HepG2 (cell line): ENCODE results near the gene SLC29A1. TPM values are rescaled to one million over a fixed set of nuclear protein-coding genes. Genes with fewer than 3 reads are reported as not detected.

Source experiments
- HNF4G ChIP-seq, 2 experiments: sonication (generic) in 1 of 2; formaldehyde crosslinking in 1 of 2; IDR thresholded peaks; 2 replicates each; pipeline versions ENCODE4 v1.4.0 to v1.6.1; 2011 to 2020; ENCODE audit warnings: borderline replicate concordance in 2 of 2, low read depth in 2 of 2, mild to moderate bottlenecking in 2 of 2, low read length in 1 of 2, missing genetic modification reagents in 1 of 2, moderate library complexity in 1 of 2
- KLF16 ChIP-seq, 2 experiments: sonication (generic) in 1 of 2; formaldehyde crosslinking in 1 of 2; IDR thresholded peaks; 2 replicates each; pipeline versions ENCODE4 v1.6.1 to v1.8.0; 2016 to 2023; ENCODE audit warnings: missing genetic modification reagents in 2 of 2, missing compliant biosample characterization in 1 of 2
- TCF7L2 ChIP-seq: IDR thresholded peaks from 2 replicates; pipeline ENCODE4 v1.6.1; 2011; ENCODE audit warnings: mild to moderate bottlenecking, low read depth, low read length, moderate library complexity
- ZBTB7A ChIP-seq: sonication (generic); formaldehyde crosslinking; IDR thresholded peaks from 2 replicates; pipeline ENCODE4 v1.8.0; 2022; ENCODE audit warnings: mild to moderate bottlenecking, missing genetic modification reagents
- ZNF547 ChIP-seq: sonication (generic); formaldehyde crosslinking; IDR thresholded peaks from 2 replicates; pipeline ENCODE4 v1.5.1; 2020; ENCODE audit warnings: mild to moderate bottlenecking, missing genetic modification reagents
- ZSCAN29 ChIP-seq: sonication (generic); formaldehyde crosslinking; conservative IDR thresholded peaks from 2 replicates; pipeline ENCODE4 v1.4.0; 2020; ENCODE audit warnings: mild to moderate bottlenecking, missing genetic modification reagents
- polyA plus RNA-seq, 8 experiments: library from polyadenylated mRNA; depleted of rRNA in 3 of 8; stranded (reverse) in 7 of 8; unstranded in 1 of 8; fragments of >200 nt; fragmentation: Illumina TruSeq in 4 of 8; extraction: Trizol in 4 of 8; gene quantifications; 2 replicates each; pipeline versions ENCODE4 v1.2.1 to v1.2.3, GENCODE V29; 2011 to 2016; ENCODE audit warnings: low read depth in 4 of 8, missing spikeins in 1 of 8, mixed read lengths in 1 of 8; ENCODE audit not compliant: insufficient read depth in 1 of 8
- total RNA-seq, 5 experiments: library from RNA; depleted of rRNA; stranded (reverse); fragments of >200 nt; fragmentation: Illumina TruSeq; extraction: Trizol; gene quantifications; 2 replicates each; pipeline ENCODE4 v1.2.3, GENCODE V29; 2016; ENCODE audit warnings: low read depth in 1 of 5
- TF ChIP-seq, protein P1 (sequence below): sonication (generic); formaldehyde crosslinking; IDR thresholded peaks from 2 replicates; pipeline ENCODE4 v1.8.1; 2023; ENCODE audit warnings: mild to moderate bottlenecking, inconsistent platforms, moderate library complexity, missing genetic modification reagents, borderline replicate concordance
- TF ChIP-seq, protein P2 (sequence below): sonication (generic); formaldehyde crosslinking; IDR thresholded peaks from 2 replicates; pipeline ENCODE4 v1.8.0; 2022; ENCODE audit warnings: missing genetic modification reagents, mild to moderate bottlenecking, inconsistent platforms, borderline replicate concordance
- TF ChIP-seq, protein P3 (sequence below): sonication (generic); formaldehyde crosslinking; IDR thresholded peaks from 2 replicates; pipeline ENCODE4 v1.4.0; 2020; ENCODE audit warnings: missing genetic modification reagents
- TF ChIP-seq, protein P4 (sequence below): sonication (generic); formaldehyde crosslinking; IDR thresholded peaks from 2 replicates; pipeline ENCODE4 v1.4.0; 2020; ENCODE audit warnings: mild to moderate bottlenecking, missing genetic modification reagents
- TF ChIP-seq, protein P5 (sequence below): IDR thresholded peaks from 2 replicates; pipeline ENCODE4 v1.6.1; 2016
- TF ChIP-seq, protein P6 (sequence below): sonication (generic); formaldehyde crosslinking; IDR thresholded peaks from 2 replicates; pipeline ENCODE4 v1.5.0; 2020; ENCODE audit warnings: mild to moderate bottlenecking, missing genetic modification reagents
- TF ChIP-seq, protein P7 (sequence below): sonication (generic); formaldehyde crosslinking; IDR thresholded peaks from 2 replicates; pipeline ENCODE4 v1.4.0; 2020; ENCODE audit warnings: missing genetic modification reagents
- TF ChIP-seq, protein P8 (sequence below): sonication (generic); formaldehyde crosslinking; IDR thresholded peaks from 2 replicates; pipeline ENCODE4 v1.4.0; 2020; ENCODE audit warnings: mild to moderate bottlenecking, missing genetic modification reagents, borderline replicate concordance

Gene SLC29A1
- total and polyA plus RNA-seq, 2 of the 13 experiments (the other 11 are each of a cell fraction or from before 2014, with no cell fraction given), result 43.2 to 106 TPM

DNA sequence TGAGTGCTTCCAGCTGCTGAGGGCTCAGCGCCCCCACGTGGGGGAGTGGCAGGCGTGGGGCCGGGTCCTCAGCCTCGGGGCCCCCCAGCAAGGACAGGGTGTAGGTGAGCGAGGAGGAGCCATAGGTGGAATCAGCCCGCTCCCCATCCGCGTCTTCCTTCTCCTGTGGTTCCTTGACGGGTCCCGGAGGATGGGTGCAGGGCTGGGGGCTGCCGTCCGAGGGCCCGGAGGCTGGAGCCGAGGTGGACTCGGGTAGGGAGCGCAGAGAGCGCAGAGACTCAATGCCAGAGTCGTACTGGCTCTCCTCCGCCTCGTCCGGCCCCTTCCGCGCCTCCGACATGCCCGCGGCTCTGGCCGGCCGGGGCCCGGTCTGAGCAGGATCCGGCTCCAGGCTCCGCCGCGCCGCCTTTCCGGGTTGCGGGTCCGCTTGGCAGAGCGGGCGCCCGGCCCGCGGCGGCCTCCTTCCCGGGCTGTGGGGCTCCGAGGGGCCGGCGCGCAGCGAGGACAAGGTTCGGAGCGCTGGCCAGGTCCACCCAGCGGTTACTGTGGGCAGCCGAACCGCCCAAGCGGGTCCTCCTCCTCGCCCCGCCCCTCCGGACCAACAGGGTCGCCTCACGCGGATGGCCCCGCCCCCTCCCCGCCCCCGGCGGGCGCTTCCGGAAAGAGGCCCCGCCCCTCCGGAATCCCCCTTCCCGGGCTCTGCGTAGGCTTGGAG lies 41.8 kb downstream of the SLC29A1 start, which contains the start of gene NFKBIE (continued):
- TF ChIP-seq HNF4G (IDR thresholded peaks at IDR 0.05; ENCODE audit: borderline replicate concordance, low read depth, low read length), result peak; percentile 21; the same call in 1 of the 2 replicates
- no peak for TF ChIP-seq HNF4G (CRISPR knock-in tag; IDR thresholded peaks at IDR 0.05; ENCODE audit: borderline replicate concordance, low read depth)
- TF ChIP-seq, protein P1, sequence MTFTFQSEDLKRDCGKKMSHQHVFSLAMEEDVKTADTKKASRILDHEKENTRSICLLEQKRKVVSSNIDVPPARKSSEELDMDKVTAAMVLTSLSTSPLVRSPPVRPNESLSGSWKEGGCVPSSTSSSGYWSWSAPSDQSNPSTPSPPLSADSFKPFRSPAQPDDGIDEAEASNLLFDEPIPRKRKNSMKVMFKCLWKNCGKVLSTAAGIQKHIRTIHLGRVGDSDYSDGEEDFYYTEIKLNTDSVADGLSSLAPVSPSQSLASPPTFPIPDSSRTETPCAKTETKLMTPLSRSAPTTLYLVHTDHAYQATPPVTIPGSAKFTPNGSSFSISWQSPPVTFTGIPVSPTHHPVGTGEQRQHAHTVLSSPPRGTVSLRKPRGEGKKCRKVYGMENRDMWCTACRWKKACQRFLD (CRISPR knock-in tag), result no peak
- TF ChIP-seq ZBTB7A (CRISPR knock-in tag), result peak; percentile 90
- TF ChIP-seq ZSCAN29 (CRISPR knock-in tag), result peak; percentile 83
- no peak for TF ChIP-seq TCF7L2
- TF ChIP-seq, protein P2, sequence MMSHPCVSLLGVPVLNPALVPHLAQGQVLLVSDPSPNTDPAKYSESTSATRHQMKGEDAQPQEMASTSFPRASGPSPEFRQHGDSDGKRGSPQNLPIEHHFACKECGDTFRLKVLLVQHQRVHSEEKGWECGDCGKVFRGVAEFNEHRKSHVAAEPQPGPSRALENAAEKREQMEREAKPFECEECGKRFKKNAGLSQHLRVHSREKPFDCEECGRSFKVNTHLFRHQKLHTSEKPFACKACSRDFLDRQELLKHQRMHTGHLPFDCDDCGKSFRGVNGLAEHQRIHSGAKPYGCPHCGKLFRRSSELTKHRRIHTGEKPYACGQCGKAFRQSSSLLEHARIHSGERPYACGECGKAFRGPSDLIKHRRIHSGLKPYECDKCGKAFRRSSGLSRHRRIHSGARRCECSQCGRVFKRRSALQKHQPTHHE (CRISPR knock-in tag), result peak; percentile 18
- TF ChIP-seq ZNF547, result peak; percentile 79; the same call in 1 of the 2 replicates
- TF ChIP-seq, protein P3, sequence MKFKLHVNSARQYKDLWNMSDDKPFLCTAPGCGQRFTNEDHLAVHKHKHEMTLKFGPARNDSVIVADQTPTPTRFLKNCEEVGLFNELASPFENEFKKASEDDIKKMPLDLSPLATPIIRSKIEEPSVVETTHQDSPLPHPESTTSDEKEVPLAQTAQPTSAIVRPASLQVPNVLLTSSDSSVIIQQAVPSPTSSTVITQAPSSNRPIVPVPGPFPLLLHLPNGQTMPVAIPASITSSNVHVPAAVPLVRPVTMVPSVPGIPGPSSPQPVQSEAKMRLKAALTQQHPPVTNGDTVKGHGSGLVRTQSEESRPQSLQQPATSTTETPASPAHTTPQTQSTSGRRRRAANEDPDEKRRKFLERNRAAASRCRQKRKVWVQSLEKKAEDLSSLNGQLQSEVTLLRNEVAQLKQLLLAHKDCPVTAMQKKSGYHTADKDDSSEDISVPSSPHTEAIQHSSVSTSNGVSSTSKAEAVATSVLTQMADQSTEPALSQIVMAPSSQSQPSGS, result 0 out of 2 replicates have a peak, but pooled peaks have one; percentile 12
- TF ChIP-seq, protein P4, sequence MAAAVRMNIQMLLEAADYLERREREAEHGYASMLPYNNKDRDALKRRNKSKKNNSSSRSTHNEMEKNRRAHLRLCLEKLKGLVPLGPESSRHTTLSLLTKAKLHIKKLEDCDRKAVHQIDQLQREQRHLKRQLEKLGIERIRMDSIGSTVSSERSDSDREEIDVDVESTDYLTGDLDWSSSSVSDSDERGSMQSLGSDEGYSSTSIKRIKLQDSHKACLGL (CRISPR knock-in tag), result peak; percentile 90
- peak in 1 of 2 experiments; percentile 75; a peak in 2 of 4 replicates for TF ChIP-seq KLF16 (CRISPR knock-in tag; IDR thresholded peaks at IDR 0.05)
- TF ChIP-seq, protein P5, sequence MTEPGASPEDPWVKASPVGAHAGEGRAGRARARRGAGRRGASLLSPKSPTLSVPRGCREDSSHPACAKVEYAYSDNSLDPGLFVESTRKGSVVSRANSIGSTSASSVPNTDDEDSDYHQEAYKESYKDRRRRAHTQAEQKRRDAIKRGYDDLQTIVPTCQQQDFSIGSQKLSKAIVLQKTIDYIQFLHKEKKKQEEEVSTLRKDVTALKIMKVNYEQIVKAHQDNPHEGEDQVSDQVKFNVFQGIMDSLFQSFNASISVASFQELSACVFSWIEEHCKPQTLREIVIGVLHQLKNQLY, result no peak
- TF ChIP-seq, protein P6, sequence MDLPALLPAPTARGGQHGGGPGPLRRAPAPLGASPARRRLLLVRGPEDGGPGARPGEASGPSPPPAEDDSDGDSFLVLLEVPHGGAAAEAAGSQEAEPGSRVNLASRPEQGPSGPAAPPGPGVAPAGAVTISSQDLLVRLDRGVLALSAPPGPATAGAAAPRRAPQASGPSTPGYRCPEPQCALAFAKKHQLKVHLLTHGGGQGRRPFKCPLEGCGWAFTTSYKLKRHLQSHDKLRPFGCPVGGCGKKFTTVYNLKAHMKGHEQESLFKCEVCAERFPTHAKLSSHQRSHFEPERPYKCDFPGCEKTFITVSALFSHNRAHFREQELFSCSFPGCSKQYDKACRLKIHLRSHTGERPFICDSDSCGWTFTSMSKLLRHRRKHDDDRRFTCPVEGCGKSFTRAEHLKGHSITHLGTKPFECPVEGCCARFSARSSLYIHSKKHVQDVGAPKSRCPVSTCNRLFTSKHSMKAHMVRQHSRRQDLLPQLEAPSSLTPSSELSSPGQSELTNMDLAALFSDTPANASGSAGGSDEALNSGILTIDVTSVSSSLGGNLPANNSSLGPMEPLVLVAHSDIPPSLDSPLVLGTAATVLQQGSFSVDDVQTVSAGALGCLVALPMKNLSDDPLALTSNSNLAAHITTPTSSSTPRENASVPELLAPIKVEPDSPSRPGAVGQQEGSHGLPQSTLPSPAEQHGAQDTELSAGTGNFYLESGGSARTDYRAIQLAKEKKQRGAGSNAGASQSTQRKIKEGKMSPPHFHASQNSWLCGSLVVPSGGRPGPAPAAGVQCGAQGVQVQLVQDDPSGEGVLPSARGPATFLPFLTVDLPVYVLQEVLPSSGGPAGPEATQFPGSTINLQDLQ (CRISPR knock-in tag), result peak; percentile 84; the same call in 1 of the 2 replicates
- TF ChIP-seq, protein P7, sequence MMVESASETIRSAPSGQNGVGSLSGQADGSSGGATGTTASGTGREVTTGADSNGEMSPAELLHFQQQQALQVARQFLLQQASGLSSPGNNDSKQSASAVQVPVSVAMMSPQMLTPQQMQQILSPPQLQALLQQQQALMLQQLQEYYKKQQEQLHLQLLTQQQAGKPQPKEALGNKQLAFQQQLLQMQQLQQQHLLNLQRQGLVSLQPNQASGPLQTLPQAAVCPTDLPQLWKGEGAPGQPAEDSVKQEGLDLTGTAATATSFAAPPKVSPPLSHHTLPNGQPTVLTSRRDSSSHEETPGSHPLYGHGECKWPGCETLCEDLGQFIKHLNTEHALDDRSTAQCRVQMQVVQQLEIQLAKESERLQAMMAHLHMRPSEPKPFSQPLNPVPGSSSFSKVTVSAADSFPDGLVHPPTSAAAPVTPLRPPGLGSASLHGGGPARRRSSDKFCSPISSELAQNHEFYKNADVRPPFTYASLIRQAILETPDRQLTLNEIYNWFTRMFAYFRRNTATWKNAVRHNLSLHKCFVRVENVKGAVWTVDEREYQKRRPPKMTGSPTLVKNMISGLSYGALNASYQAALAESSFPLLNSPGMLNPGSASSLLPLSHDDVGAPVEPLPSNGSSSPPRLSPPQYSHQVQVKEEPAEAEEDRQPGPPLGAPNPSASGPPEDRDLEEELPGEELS (CRISPR knock-in tag), result no peak
- TF ChIP-seq, protein P8, sequence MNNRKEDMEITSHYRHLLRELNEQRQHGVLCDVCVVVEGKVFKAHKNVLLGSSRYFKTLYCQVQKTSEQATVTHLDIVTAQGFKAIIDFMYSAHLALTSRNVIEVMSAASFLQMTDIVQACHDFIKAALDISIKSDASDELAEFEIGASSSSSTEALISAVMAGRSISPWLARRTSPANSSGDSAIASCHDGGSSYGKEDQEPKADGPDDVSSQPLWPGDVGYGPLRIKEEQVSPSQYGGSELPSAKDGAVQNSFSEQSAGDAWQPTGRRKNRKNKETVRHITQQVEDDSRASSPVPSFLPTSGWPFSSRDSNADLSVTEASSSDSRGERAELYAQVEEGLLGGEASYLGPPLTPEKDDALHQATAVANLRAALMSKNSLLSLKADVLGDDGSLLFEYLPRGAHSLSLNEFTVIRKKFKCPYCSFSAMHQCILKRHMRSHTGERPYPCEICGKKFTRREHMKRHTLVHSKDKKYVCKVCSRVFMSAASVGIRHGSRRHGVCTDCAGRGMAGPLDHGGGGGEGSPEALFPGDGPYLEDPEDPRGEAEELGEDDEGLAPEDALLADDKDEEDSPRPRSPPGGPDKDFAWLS (CRISPR knock-in tag), result no peak
